GM23338 (cell line): ENCODE measurements around the gene CNTNAP5.

ENCODE experiments used
- CREB1 ChIP-seq: fragments of 250-450 bp; sonication (Bioruptor Pico); IDR thresholded peaks from 2 replicates; pipeline ENCODE4 v1.5.0; 2020; ENCODE audit warnings: low read depth, mild to moderate bottlenecking, moderate library complexity
- CTCF ChIP-seq, 2 experiments: fragments of 200-600 bp in 1 of 2; sonication (generic) in 1 of 2; conservative IDR thresholded peaks; 2 replicates each; pipeline versions ENCODE4 v1.5.1 to v1.6.1; 2016 to 2017; ENCODE audit warnings: antibody characterized with exemption in 2 of 2, low read depth in 2 of 2, mild to moderate bottlenecking in 2 of 2, moderate library complexity in 1 of 2
- EZH2 ChIP-seq: fragments of 200-600 bp; sonication (generic); IDR thresholded peaks from one replicate; pipeline ENCODE4 v1.8.0; 2017; ENCODE audit warnings: antibody characterized with exemption, mild to moderate bottlenecking, low read depth; ENCODE audit not compliant: unreplicated experiment
- EZH2phosphoT487 ChIP-seq: fragments of 200-600 bp; sonication (generic); IDR thresholded peaks from one replicate; pipeline ENCODE4 v1.8.1; 2018; ENCODE audit warnings: antibody characterized with exemption; ENCODE audit not compliant: unreplicated experiment
- JUNB ChIP-seq: IDR thresholded peaks from one replicate; pipeline ENCODE4 v1.6.1; 2016; ENCODE audit warnings: antibody characterized with exemption; ENCODE audit not compliant: unreplicated experiment
- NANOG ChIP-seq: IDR thresholded peaks from 2 replicates; pipeline ENCODE4 v1.6.1; 2016; ENCODE audit warnings: antibody characterized with exemption, borderline replicate concordance
- POLR2AphosphoS5 ChIP-seq: IDR thresholded peaks from 2 replicates; pipeline ENCODE4 v1.6.1; 2016; ENCODE audit warnings: antibody characterized with exemption, low read depth
- REST ChIP-seq: IDR thresholded peaks from one replicate; pipeline ENCODE4 v1.6.1; 2018; ENCODE audit warnings: antibody characterized with exemption; ENCODE audit not compliant: unreplicated experiment
- STAT1 ChIP-seq: IDR thresholded peaks from one replicate; pipeline ENCODE4 v1.6.1; 2016; ENCODE audit warnings: antibody characterized with exemption; ENCODE audit not compliant: unreplicated experiment
- ZNF114 ChIP-seq: fragments of 250-450 bp; sonication (Bioruptor Pico); IDR thresholded peaks from 2 replicates; pipeline ENCODE4 v1.5.0; 2020; ENCODE audit warnings: mild to moderate bottlenecking, moderate library complexity
- ZNF331 ChIP-seq: fragments of 250-450 bp; sonication (Bioruptor Pico); IDR thresholded peaks from 2 replicates; pipeline ENCODE4 v1.5.0; 2020; ENCODE audit warnings: low read depth, mild to moderate bottlenecking, moderate library complexity
- TF ChIP-seq, protein P1 (sequence below): fragments of 250-450 bp; sonication (Bioruptor Pico); IDR thresholded peaks from 2 replicates; pipeline ENCODE4 v1.5.0; 2020; ENCODE audit warnings: mild to moderate bottlenecking, moderate library complexity
- TF ChIP-seq, protein P2 (sequence below): IDR thresholded peaks from 2 replicates; pipeline ENCODE4 v1.6.1; 2016; ENCODE audit warnings: antibody characterized with exemption

- no peak for TF ChIP-seq REST
- no peak for TF ChIP-seq EZH2
- no peak for TF ChIP-seq CTCF (conservative IDR thresholded peaks at IDR 0.05; ENCODE audit: low read depth in 2 of 2)
- TF ChIP-seq POLR2AphosphoS5 = no peak
- TF ChIP-seq, protein P1, sequence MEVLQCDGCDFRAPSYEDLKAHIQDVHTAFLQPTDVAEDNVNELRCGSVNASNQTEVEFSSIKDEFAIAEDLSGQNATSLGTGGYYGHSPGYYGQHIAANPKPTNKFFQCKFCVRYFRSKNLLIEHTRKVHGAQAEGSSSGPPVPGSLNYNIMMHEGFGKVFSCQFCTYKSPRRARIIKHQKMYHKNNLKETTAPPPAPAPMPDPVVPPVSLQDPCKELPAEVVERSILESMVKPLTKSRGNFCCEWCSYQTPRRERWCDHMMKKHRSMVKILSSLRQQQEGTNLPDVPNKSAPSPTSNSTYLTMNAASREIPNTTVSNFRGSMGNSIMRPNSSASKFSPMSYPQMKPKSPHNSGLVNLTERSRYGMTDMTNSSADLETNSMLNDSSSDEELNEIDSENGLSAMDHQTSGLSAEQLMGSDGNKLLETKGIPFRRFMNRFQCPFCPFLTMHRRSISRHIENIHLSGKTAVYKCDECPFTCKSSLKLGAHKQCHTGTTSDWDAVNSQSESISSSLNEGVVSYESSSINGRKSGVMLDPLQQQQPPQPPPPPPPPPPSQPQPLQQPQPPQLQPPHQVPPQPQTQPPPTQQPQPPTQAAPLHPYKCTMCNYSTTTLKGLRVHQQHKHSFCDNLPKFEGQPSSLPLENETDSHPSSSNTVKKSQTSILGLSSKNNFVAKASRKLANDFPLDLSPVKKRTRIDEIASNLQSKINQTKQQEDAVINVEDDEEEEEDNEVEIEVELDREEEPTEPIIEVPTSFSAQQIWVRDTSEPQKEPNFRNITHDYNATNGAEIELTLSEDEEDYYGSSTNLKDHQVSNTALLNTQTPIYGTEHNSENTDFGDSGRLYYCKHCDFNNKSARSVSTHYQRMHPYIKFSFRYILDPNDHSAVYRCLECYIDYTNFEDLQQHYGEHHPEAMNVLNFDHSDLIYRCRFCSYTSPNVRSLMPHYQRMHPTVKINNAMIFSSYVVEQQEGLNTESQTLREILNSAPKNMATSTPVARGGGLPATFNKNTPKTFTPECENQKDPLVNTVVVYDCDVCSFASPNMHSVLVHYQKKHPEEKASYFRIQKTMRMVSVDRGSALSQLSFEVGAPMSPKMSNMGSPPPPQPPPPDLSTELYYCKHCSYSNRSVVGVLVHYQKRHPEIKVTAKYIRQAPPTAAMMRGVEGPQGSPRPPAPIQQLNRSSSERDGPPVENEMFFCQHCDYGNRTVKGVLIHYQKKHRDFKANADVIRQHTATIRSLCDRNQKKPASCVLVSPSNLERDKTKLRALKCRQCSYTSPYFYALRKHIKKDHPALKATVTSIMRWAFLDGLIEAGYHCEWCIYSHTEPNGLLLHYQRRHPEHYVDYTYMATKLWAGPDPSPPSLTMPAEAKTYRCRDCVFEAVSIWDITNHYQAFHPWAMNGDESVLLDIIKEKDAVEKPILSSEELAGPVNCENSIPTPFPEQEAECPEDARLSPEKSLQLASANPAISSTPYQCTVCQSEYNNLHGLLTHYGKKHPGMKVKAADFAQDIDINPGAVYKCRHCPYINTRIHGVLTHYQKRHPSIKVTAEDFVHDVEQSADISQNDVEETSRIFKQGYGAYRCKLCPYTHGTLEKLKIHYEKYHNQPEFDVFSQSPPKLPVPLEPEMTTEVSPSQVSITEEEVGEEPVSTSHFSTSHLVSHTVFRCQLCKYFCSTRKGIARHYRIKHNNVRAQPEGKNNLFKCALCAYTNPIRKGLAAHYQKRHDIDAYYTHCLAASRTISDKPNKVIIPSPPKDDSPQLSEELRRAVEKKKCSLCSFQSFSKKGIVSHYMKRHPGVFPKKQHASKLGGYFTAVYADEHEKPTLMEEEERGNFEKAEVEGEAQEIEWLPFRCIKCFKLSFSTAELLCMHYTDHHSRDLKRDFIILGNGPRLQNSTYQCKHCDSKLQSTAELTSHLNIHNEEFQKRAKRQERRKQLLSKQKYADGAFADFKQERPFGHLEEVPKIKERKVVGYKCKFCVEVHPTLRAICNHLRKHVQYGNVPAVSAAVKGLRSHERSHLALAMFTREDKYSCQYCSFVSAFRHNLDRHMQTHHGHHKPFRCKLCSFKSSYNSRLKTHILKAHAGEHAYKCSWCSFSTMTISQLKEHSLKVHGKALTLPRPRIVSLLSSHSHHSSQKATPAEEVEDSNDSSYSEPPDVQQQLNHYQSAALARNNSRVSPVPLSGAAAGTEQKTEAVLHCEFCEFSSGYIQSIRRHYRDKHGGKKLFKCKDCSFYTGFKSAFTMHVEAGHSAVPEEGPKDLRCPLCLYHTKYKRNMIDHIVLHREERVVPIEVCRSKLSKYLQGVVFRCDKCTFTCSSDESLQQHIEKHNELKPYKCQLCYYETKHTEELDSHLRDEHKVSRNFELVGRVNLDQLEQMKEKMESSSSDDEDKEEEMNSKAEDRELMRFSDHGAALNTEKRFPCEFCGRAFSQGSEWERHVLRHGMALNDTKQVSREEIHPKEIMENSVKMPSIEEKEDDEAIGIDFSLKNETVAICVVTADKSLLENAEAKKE (CRISPR knock-in tag) = no peak
- TF ChIP-seq JUNB = no peak
- TF ChIP-seq, protein P2, sequence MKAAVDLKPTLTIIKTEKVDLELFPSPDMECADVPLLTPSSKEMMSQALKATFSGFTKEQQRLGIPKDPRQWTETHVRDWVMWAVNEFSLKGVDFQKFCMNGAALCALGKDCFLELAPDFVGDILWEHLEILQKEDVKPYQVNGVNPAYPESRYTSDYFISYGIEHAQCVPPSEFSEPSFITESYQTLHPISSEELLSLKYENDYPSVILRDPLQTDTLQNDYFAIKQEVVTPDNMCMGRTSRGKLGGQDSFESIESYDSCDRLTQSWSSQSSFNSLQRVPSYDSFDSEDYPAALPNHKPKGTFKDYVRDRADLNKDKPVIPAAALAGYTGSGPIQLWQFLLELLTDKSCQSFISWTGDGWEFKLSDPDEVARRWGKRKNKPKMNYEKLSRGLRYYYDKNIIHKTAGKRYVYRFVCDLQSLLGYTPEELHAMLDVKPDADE = no peak
- no peak for TF ChIP-seq ZNF114 (CRISPR knock-in tag)
- no peak for TF ChIP-seq STAT1
- TF ChIP-seq NANOG = no peak
- no peak for TF ChIP-seq EZH2phosphoT487
- no peak for TF ChIP-seq CREB1 (CRISPR knock-in tag)
- no peak for TF ChIP-seq ZNF331 (CRISPR knock-in tag)
Measured at GRCh38 chr2:124625561-124625960, 600.5 kb downstream of the CNTNAP5 start.
